D721Med (cell line): ENCODE results near the gene ITPR2.

Experiments
- DNase-seq: peaks from one replicate; pipeline ENCODE4 v3.0.0; 2011; ENCODE audit warnings: low spot score; ENCODE audit not compliant: insufficient read length
- FAIRE-seq: peaks from 2 replicates; lab custom pipeline; 2011; peaks lifted over from hg19 to GRCh38; lab: Jason Lieb, UNC
- TF ChIP-seq, protein P1 (sequence below): IDR thresholded peaks from 2 replicates; pipeline ENCODE4 v1.5.1; 2012; ENCODE audit warnings: mild to moderate bottlenecking, control low read depth; ENCODE audit not compliant: insufficient read depth; ENCODE audit errors: missing control alignments

Gene ITPR2

DNA sequence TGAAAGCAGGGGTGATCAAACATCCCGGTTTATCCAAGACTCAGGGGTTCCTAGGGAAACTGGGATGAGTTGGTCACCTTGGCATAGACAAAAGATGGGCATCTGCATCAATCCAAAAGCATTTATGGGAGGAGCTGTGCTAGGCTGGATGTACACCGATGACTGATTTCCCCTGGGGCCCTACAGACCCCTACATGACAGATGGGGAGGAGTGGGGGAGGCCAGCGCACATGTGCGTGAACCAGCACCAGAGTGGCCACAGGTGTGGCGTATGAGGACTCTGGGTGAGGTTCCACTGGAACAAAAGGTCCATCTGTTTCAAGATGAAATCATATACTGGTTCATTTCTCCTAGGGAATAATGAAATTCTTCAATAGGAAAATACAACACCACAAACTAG lies 210.4 kb downstream of the ITPR2 start:
- DNase-seq: no peak
- TF ChIP-seq, protein P1, sequence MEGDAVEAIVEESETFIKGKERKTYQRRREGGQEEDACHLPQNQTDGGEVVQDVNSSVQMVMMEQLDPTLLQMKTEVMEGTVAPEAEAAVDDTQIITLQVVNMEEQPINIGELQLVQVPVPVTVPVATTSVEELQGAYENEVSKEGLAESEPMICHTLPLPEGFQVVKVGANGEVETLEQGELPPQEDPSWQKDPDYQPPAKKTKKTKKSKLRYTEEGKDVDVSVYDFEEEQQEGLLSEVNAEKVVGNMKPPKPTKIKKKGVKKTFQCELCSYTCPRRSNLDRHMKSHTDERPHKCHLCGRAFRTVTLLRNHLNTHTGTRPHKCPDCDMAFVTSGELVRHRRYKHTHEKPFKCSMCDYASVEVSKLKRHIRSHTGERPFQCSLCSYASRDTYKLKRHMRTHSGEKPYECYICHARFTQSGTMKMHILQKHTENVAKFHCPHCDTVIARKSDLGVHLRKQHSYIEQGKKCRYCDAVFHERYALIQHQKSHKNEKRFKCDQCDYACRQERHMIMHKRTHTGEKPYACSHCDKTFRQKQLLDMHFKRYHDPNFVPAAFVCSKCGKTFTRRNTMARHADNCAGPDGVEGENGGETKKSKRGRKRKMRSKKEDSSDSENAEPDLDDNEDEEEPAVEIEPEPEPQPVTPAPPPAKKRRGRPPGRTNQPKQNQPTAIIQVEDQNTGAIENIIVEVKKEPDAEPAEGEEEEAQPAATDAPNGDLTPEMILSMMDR: no peak
- no peak for FAIRE-seq

DNA sequence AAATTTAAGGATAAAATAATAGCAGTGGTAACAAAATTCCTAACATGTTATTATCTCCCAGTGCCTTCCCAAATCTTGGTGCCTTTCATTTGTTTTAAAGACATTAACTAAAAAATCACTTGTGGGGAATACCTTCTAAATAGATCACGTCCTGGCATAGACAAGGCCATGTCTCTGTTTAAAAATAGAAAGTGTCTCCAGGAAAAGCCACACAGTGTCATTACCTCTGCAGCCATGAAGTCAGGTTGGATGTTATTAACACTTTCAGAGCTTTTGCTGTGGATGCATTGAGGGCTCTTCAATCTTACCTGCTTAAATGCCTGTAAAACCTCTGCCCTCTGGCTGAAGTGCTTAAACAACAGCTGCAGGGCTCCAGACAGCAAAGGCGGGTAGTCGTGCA lies 211.1 kb downstream of the ITPR2 start:
- no peak for DNase-seq
- no peak for FAIRE-seq
- TF ChIP-seq, protein P1: no peak

- FAIRE-seq (no peak), DNase-seq (no peak)
- TF ChIP-seq, protein P1: no peak
Measured at GRCh38 chr12:26620907-26621306, 212.1 kb downstream of the ITPR2 start.

GRCh38 chr12:26617513-26617912 lies 215.5 kb downstream of the ITPR2 start:
- TF ChIP-seq, protein P1: no peak
- FAIRE-seq (no peak), DNase-seq (no peak)

DNA sequence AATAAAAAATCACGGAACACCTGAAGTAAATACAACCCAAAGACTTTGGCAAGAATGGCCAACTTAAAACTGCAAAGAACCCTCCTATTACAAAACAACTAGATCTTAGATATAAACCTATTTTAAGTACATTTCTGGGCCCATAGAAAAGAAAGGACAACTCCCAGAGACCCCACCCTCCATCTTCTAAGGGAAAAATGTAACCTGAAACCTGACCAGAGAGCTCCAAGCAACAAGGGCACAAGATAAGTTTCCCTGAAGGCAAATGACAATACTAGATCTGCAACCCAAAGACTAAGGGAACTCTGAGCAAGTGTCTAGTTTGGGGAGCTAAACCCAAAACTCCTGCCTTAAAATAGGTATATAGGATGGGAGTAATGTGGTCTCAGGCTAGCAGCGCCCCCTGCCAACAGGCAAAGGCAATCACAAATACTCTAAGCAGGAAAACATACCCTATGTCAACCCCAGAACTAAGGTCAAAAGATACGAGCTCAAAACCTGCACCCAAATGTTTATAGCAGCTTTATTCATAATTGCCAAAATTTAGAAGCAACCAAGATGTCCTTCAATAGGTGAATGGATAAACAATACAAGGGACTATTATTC lies 218.9 kb downstream of the ITPR2 start:
- DNase-seq: no peak
- peak; percentile 64 for FAIRE-seq

GRCh38 chr12:26612203-26612602 lies 220.8 kb downstream of the ITPR2 start:
- DNase-seq (no peak), FAIRE-seq (no peak)
- TF ChIP-seq, protein P1: no peak

More for the DNA sequence above, 218.9 kb downstream of the ITPR2 start:
- TF ChIP-seq, protein P1: peak; percentile 74

GRCh38 chr12:26611598-26611997 lies 221.4 kb downstream of the ITPR2 start:
- TF ChIP-seq, protein P1: no peak
- FAIRE-seq: peak; percentile 70
- DNase-seq: no peak
